Activated CD8-positive, alpha-beta memory T cell treated with anti-CD3 and anti-CD28 coated beads, Interleukin-2, amount 10 ng/mL, durations not matched to agents 7 days and 5 days (primary cell): ENCODE data around the gene WDSUB1. TPM values are rescaled to one million over a fixed set of nuclear protein-coding genes. Genes with fewer than 3 reads are reported as not detected.

Experiments used
- ATAC-seq: fragments of 150-1000 bp; cut with Tn5 transposase; one replicate; pipeline ENCODE4 v1.10.0; 2021; ENCODE audit warnings: moderate library complexity
- CTCF ChIA-PET: fragments of 350-600 bp; sonication (Branson Sonifier 250); formaldehyde crosslinking; loops from one replicate; lab custom pipeline; 2021; ENCODE audit warnings: antibody characterized with exemption; lab: Charles Lee
- DNase-seq: peaks from one replicate; pipeline ENCODE4 v3.0.0-alpha.2; 2020
- H3K27ac Mint-ChIP-seq: one replicate; pipeline ENCODE4 v1.8.0; 2021; ENCODE audit warnings: mild to moderate bottlenecking, mixed read lengths
- H3K27me3 Mint-ChIP-seq: one replicate; pipeline ENCODE4 v1.8.0; 2021; ENCODE audit warnings: mixed read lengths
- H3K36me3 Mint-ChIP-seq: one replicate; pipeline ENCODE4 v1.8.0; 2021; ENCODE audit warnings: mild to moderate bottlenecking, mixed read lengths
- H3K4me1 Mint-ChIP-seq: one replicate; pipeline ENCODE4 v1.8.0; 2021; ENCODE audit warnings: mixed read lengths
- H3K4me3 Mint-ChIP-seq: one replicate; pipeline ENCODE4 v1.8.0; 2021; ENCODE audit warnings: mild to moderate bottlenecking, moderate library complexity, mixed read lengths
- H3K9me3 Mint-ChIP-seq: one replicate; pipeline ENCODE4 v1.8.0; 2022; ENCODE audit warnings: low read depth, mixed read lengths
- total RNA-seq, 2 experiments: library from RNA; stranded (reverse); gene quantifications; one replicate each; pipeline ENCODE4 v1.2.3, GENCODE V29; 2021

WDSUB1 gene
- total RNA-seq: 1 to 10 TPM; 4.8 to 5.1 TPM

GRCh38 chr2:159285929-159286708 lies at the start of gene WDSUB1:
TSS of gene WDSUB1 (minus strand) at chr2:159286703. CDS start at chr2:159283069, 3,634 bp downstream.
- peaks cover 23% of the 10 kb centered on the region for H3K4me1 Mint-ChIP-seq
- H3K36me3 Mint-ChIP-seq: peaks cover 3% of the 10 kb centered on the region
- H3K4me3 Mint-ChIP-seq: peak within 1 kb of the TSS; percentile 87
- H3K27me3 Mint-ChIP-seq: no peaks in the 10 kb centered on the region
- CTCF ChIA-PET: interaction anchor here (1.4 to 2.8 kb wide), 2 partner anchors 67 to 426 kb away, joined by 3 to 9 read pairs; partner anchors contain the start of gene MARCHF7
- no peaks in the 10 kb centered on the region for H3K9me3 Mint-ChIP-seq
- DNase-seq (no peak), ATAC-seq (no peak)
- peak within 1 kb of the TSS; percentile 72 for H3K27ac Mint-ChIP-seq

GRCh38 chr2:159326569-159327255 lies 40.2 kb upstream of the WDSUB1 start:
- CTCF ChIA-PET: interaction anchor here (0.6 kb wide), 1 partner anchor 71 kb away, joined by 6 read pairs; no protein-coding TSS in a partner anchor
- H3K4me1 Mint-ChIP-seq: no peaks in the 10 kb centered on the region
- ATAC-seq: no peak

GRCh38 chr2:159322419-159322818 lies 35.9 kb upstream of the WDSUB1 start:
- no peaks in the 10 kb centered on the region for H3K9me3 Mint-ChIP-seq
- peaks cover 3% of the 10 kb centered on the region for H3K36me3 Mint-ChIP-seq
- no peak for ATAC-seq
- no peak overlapping the region for H3K4me3 Mint-ChIP-seq
- H3K27me3 Mint-ChIP-seq: no peaks in the 10 kb centered on the region
- DNase-seq: no peak
- H3K4me1 Mint-ChIP-seq: no peaks in the 10 kb centered on the region
- no peak overlapping the region for H3K27ac Mint-ChIP-seq
- CTCF ChIA-PET: no interaction called here

More at GRCh38 chr2:159326569-159327255, 40.2 kb upstream of the WDSUB1 start:
- Mint-ChIP-seq H3K36me3 (peaks cover 7% of the 10 kb centered on the region), H3K27me3 (no peaks in the 10 kb centered on the region), H3K27ac (no peak overlapping the region), H3K4me3 (no peak overlapping the region), H3K9me3 (no peaks in the 10 kb centered on the region)
- no peak for DNase-seq

GRCh38 chr2:159317392-159318088 lies 31.0 kb upstream of the WDSUB1 start:
- H3K27ac Mint-ChIP-seq: no peak overlapping the region
- no peaks in the 10 kb centered on the region for H3K4me1 Mint-ChIP-seq
- H3K27me3 Mint-ChIP-seq: no peaks in the 10 kb centered on the region
- peaks cover 2% of the 10 kb centered on the region for H3K36me3 Mint-ChIP-seq
- H3K9me3 Mint-ChIP-seq: no peaks in the 10 kb centered on the region
- no peak for DNase-seq
- no peak overlapping the region for H3K4me3 Mint-ChIP-seq
- no peak for ATAC-seq
- CTCF ChIA-PET: no interaction called here

- H3K27ac Mint-ChIP-seq: no peak overlapping the region
- H3K36me3 Mint-ChIP-seq: peaks cover 2% of the 10 kb centered on the region
- no peaks in the 10 kb centered on the region for H3K4me1 Mint-ChIP-seq
- H3K27me3 Mint-ChIP-seq: peaks cover 16% of the 10 kb centered on the region
- CTCF ChIA-PET: no interaction called here
- DNase-seq (no peak), ATAC-seq (no peak)
- peaks cover 2% of the 10 kb centered on the region for H3K9me3 Mint-ChIP-seq
- no peak overlapping the region for H3K4me3 Mint-ChIP-seq
Measured at GRCh38 chr2:159307942-159308341, 21.4 kb upstream of the WDSUB1 start.

GRCh38 chr2:159300586-159300985 lies 14.1 kb upstream of the WDSUB1 start:
- Mint-ChIP-seq H3K9me3 (peaks cover 2% of the 10 kb centered on the region), H3K36me3 (peaks cover 3% of the 10 kb centered on the region), H3K27ac (no peak overlapping the region), H3K27me3 (peaks cover 19% of the 10 kb centered on the region), H3K4me1 (no peaks in the 10 kb centered on the region), H3K4me3 (no peak overlapping the region)
- DNase-seq: no peak
- CTCF ChIA-PET: no interaction called here
- no peak for ATAC-seq

GRCh38 chr2:159298967-159299366 lies 12.5 kb upstream of the WDSUB1 start:
- CTCF ChIA-PET: no interaction called here
- H3K4me3 Mint-ChIP-seq: no peak overlapping the region
- no peak for ATAC-seq

GRCh38 chr2:159297042-159297707 lies 10.7 kb upstream of the WDSUB1 start:
- ATAC-seq (no peak), DNase-seq (no peak)
- no peaks in the 10 kb centered on the region for H3K4me1 Mint-ChIP-seq
- CTCF ChIA-PET: no interaction called here
- H3K27me3 Mint-ChIP-seq: peaks cover 15% of the 10 kb centered on the region
- H3K27ac Mint-ChIP-seq: no peak overlapping the region
- H3K9me3 Mint-ChIP-seq: no peaks in the 10 kb centered on the region
- H3K4me3 Mint-ChIP-seq: no peak overlapping the region
- peaks cover 1% of the 10 kb centered on the region for H3K36me3 Mint-ChIP-seq

More at GRCh38 chr2:159298967-159299366, 12.5 kb upstream of the WDSUB1 start:
- Mint-ChIP-seq H3K36me3 (peaks cover 2% of the 10 kb centered on the region), H3K27me3 (peaks cover 15% of the 10 kb centered on the region), H3K4me1 (no peaks in the 10 kb centered on the region), H3K9me3 (peaks cover 1% of the 10 kb centered on the region), H3K27ac (no peak overlapping the region)
- DNase-seq: no peak

- H3K4me1 Mint-ChIP-seq: peaks cover 13% of the 10 kb centered on the region
- no peak overlapping the region for H3K4me3 Mint-ChIP-seq
- H3K36me3 Mint-ChIP-seq: no peaks in the 10 kb centered on the region
- no peak overlapping the region for H3K27ac Mint-ChIP-seq
- no peak for DNase-seq
- peaks cover 6% of the 10 kb centered on the region for H3K27me3 Mint-ChIP-seq
- CTCF ChIA-PET: no interaction called here
- no peak for ATAC-seq
- H3K9me3 Mint-ChIP-seq: no peaks in the 10 kb centered on the region
Measured at GRCh38 chr2:159292157-159292556, 5.7 kb upstream of the WDSUB1 start.

- Mint-ChIP-seq H3K4me1 (peaks cover 20% of the 10 kb centered on the region), H3K4me3 (no peak overlapping the region), H3K27me3 (peaks cover 3% of the 10 kb centered on the region), H3K9me3 (no peaks in the 10 kb centered on the region), H3K36me3 (no peaks in the 10 kb centered on the region), H3K27ac (no peak overlapping the region)
- DNase-seq (no peak), ATAC-seq (no peak)
- CTCF ChIA-PET: no interaction called here
Measured at GRCh38 chr2:159290289-159290907, 3.9 kb upstream of the WDSUB1 start.

- H3K36me3 Mint-ChIP-seq: no peaks in the 10 kb centered on the region
- no peak overlapping the region for H3K27ac Mint-ChIP-seq
Measured at GRCh38 chr2:159287733-159288132, 1.2 kb upstream of the WDSUB1 start.

GRCh38 chr2:159286709-159287441 lies 372 bp upstream of the WDSUB1 start:
- Mint-ChIP-seq H3K4me3 (peak overlapping the region; percentile 87), H3K9me3 (no peaks in the 10 kb centered on the region), H3K36me3 (no peaks in the 10 kb centered on the region), H3K27ac (peak overlapping the region; percentile 72), H3K27me3 (no peaks in the 10 kb centered on the region), H3K4me1 (peaks cover 23% of the 10 kb centered on the region)
- CTCF ChIA-PET: interaction anchor here (0.5 to 2.8 kb wide), 5 partner anchors 10 to 448 kb away, joined by 3 to 9 read pairs (median 3); partner anchors contain the start of gene MARCHF7
- ATAC-seq (peak; percentile 99), DNase-seq (peak; percentile 98)

More at GRCh38 chr2:159287733-159288132, 1.2 kb upstream of the WDSUB1 start:
- CTCF ChIA-PET: interaction anchor here (0.5 to 2.8 kb wide), 3 partner anchors 11 to 424 kb away, joined by 3 to 9 read pairs (median 4); partner anchors contain the start of gene MARCHF7
- Mint-ChIP-seq H3K27me3 (peaks cover 3% of the 10 kb centered on the region), H3K4me3 (no peak overlapping the region), H3K9me3 (no peaks in the 10 kb centered on the region), H3K4me1 (peaks cover 23% of the 10 kb centered on the region)
- DNase-seq (no peak), ATAC-seq (no peak)
